ENCODE measurements around the gene MSX1. TPM values are rescaled to one million over a fixed set of nuclear protein-coding genes. Genes with fewer than 3 reads are reported as not detected.

The MSX1 gene
- polyA plus RNA-seq, 1 donor (not counting 4 experiments of a cell fraction or from before 2014, with no cell fraction given): not detected

DNA sequence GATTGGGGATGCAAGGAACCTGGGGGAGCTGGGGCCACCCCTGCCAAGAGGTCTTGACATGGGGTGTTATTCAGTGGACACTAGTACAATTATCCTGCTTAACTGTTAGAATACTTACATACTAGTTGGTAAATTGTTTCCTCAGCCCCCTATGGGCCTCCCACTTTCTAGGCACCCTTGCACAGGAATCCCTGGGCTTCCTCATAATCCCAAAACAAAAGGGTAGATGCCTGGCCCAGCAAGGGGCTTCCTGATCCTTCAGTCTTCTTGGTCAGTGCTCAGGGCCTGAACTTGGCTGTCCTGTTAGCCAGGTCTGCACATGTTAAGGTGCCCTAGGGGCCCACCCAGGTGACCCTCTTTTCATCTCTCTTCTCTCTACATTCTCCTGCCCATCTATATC lies 48.7 kb upstream of the MSX1 start:
- H3K27me3 ChIP-seq (ENCODE audit: control insufficient read depth, extremely low read depth, insufficient read depth, low read length): no peaks in the 10 kb centered on the region
- no peak for TF ChIP-seq EZH2 (IDR thresholded peaks at IDR 0.05; ENCODE audit: low read length)
- TF ChIP-seq, protein P1, sequence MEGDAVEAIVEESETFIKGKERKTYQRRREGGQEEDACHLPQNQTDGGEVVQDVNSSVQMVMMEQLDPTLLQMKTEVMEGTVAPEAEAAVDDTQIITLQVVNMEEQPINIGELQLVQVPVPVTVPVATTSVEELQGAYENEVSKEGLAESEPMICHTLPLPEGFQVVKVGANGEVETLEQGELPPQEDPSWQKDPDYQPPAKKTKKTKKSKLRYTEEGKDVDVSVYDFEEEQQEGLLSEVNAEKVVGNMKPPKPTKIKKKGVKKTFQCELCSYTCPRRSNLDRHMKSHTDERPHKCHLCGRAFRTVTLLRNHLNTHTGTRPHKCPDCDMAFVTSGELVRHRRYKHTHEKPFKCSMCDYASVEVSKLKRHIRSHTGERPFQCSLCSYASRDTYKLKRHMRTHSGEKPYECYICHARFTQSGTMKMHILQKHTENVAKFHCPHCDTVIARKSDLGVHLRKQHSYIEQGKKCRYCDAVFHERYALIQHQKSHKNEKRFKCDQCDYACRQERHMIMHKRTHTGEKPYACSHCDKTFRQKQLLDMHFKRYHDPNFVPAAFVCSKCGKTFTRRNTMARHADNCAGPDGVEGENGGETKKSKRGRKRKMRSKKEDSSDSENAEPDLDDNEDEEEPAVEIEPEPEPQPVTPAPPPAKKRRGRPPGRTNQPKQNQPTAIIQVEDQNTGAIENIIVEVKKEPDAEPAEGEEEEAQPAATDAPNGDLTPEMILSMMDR (optimal IDR thresholded peaks at IDR 0.05 in 1 of 3, IDR thresholded peaks at IDR 0.05 in 1 of 3, conservative IDR thresholded peaks at IDR 0.05 in 1 of 3; ENCODE audit: extremely low read depth in 1 of 3, insufficient read depth in 2 of 3, low read length in 3 of 3): no peak
- no peaks in the 10 kb centered on the region for H3K9me1 ChIP-seq (ENCODE audit: control insufficient read depth, extremely low read depth, insufficient read depth, low read length)
- H3K4me1 ChIP-seq (ENCODE audit: control insufficient read depth, extremely low read depth, insufficient read depth, low read length): no peaks in the 10 kb centered on the region
- H3K36me3 ChIP-seq (ENCODE audit: control insufficient read depth in 2 of 2, extremely low read depth in 1 of 2, insufficient read depth in 2 of 2, low read length in 2 of 2): no peaks in the 10 kb centered on the region
- H3K4me3 ChIP-seq (ENCODE audit: control insufficient read depth in 2 of 3, extremely low read depth in 1 of 3, insufficient read depth in 2 of 3, low read depth in 1 of 3, low read length in 3 of 3): no peak overlapping the region
- dilution Hi-C loops (cut with MboI; ENCODE audit: extremely low pct_ligation_motif_present, low sequenced_read_pairs): no loop called here
- no peak for FAIRE-seq
- no peaks in the 10 kb centered on the region for H4K20me1 ChIP-seq (ENCODE audit: control insufficient read depth, extremely low read depth, insufficient read depth, low read length)
- H2AFZ ChIP-seq (ENCODE audit: control insufficient read depth, low read length): no peak overlapping the region
- no peak overlapping the region for H3K4me2 ChIP-seq (ENCODE audit: control insufficient read depth, extremely low read depth, insufficient read depth, low read depth, low read length)
- no peaks in the 10 kb centered on the region for H3K9me3 ChIP-seq (ENCODE audit: control insufficient read depth, low read depth, low read length)
- H3K79me2 ChIP-seq (ENCODE audit: control insufficient read depth, insufficient read depth, low read length): no peaks in the 10 kb centered on the region
- no peak overlapping the region for H3K27ac ChIP-seq (ENCODE audit: control insufficient read depth, insufficient read depth, low read length)
- no peak for DNase-seq (ENCODE audit: low read depth, low spot score)
- no peak overlapping the region for H3K9ac ChIP-seq (ENCODE audit: control insufficient read depth, extremely low read depth, insufficient read depth, low read length)

DNA sequence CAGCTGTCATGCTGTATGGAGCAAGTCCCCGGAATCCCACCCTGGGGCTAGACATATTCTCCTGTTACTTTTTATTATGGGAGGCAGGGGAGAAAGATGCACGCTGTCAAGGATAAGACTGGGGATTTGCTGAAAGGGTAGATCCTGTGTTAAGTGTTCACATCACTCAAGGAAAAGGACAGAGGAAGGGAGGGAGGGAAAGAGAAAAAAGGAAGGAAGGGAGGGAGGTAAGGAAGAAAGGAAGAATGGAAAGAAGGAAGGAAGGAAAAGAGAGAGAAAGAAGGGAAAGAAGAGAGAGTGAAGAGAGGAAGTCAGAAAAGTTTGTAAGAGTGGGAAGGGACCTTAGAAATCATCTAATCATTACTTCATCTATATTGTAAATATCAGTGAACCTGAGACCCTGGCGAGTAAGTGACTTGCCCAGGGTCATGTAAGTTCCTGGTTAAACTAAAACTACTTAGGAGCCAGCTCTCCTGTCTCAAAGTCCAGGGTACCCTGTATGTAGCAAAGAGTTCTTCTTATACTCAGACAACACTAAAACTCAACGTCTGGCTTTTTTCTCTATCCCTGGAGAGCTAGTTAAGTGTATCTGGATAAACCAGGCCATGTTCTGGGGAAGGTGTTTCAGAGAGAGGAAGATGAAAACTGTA lies 47.2 kb upstream of the MSX1 start:
- Histone ChIP-seq H3K4me1 (ENCODE audit: control insufficient read depth, extremely low read depth, insufficient read depth, low read length) (no peaks in the 10 kb centered on the region), H3K4me2 (ENCODE audit: control insufficient read depth, extremely low read depth, insufficient read depth, low read depth, low read length) (no peak overlapping the region), H3K9ac (ENCODE audit: control insufficient read depth, extremely low read depth, insufficient read depth, low read length) (no peak overlapping the region), H3K9me3 (ENCODE audit: control insufficient read depth, low read depth, low read length) (no peaks in the 10 kb centered on the region), H3K27me3 (ENCODE audit: control insufficient read depth, extremely low read depth, insufficient read depth, low read length) (no peaks in the 10 kb centered on the region), H3K36me3 (ENCODE audit: control insufficient read depth in 2 of 2, extremely low read depth in 1 of 2, insufficient read depth in 2 of 2, low read length in 2 of 2) (no peaks in the 10 kb centered on the region), H2AFZ (ENCODE audit: control insufficient read depth, low read length) (no peak overlapping the region), H4K20me1 (ENCODE audit: control insufficient read depth, extremely low read depth, insufficient read depth, low read length) (no peaks in the 10 kb centered on the region), H3K9me1 (ENCODE audit: control insufficient read depth, extremely low read depth, insufficient read depth, low read length) (no peaks in the 10 kb centered on the region), H3K79me2 (ENCODE audit: control insufficient read depth, insufficient read depth, low read length) (no peaks in the 10 kb centered on the region), H3K27ac (ENCODE audit: control insufficient read depth, insufficient read depth, low read length) (no peak overlapping the region), H3K4me3 (ENCODE audit: control insufficient read depth in 2 of 3, extremely low read depth in 1 of 3, insufficient read depth in 2 of 3, low read depth in 1 of 3, low read length in 3 of 3) (no peak overlapping the region)
- dilution Hi-C loops (cut with MboI; ENCODE audit: extremely low pct_ligation_motif_present, low sequenced_read_pairs): no loop called here
- DNase-seq (ENCODE audit: low read depth, low spot score) (no peak), FAIRE-seq (no peak)
- TF ChIP-seq, protein P1 (optimal IDR thresholded peaks at IDR 0.05 in 1 of 3, IDR thresholded peaks at IDR 0.05 in 1 of 3, conservative IDR thresholded peaks at IDR 0.05 in 1 of 3; ENCODE audit: extremely low read depth in 1 of 3, insufficient read depth in 2 of 3, low read length in 3 of 3): no peak
- TF ChIP-seq EZH2 (IDR thresholded peaks at IDR 0.05; ENCODE audit: low read length): no peak
